Astrocyte of the spinal cord (primary cell): ENCODE measurements around the gene GFOD1.

Experiments
- DNase-seq: peaks from one replicate; pipeline ENCODE4 v3.0.0; 2011; ENCODE audit warnings: low read depth, low spot score
- H3K4me3 ChIP-seq: 2 replicates; pipeline ENCODE4 v1.5.1; 2011; ENCODE audit warnings: low read depth, mild to moderate bottlenecking, low read length, moderate library complexity
- in situ Hi-C: cut with HindIII; loops from 2 replicates; pipeline ENCODE4 v1.10.0; 2017; ENCODE audit warnings: low sequenced_read_pairs
- TF ChIP-seq, protein P1 (sequence below): IDR thresholded peaks from 2 replicates; pipeline ENCODE4 v1.5.1; 2012; ENCODE audit warnings: low read depth, mild to moderate bottlenecking, low read length, inconsistent platforms

Gene GFOD1

DNA sequence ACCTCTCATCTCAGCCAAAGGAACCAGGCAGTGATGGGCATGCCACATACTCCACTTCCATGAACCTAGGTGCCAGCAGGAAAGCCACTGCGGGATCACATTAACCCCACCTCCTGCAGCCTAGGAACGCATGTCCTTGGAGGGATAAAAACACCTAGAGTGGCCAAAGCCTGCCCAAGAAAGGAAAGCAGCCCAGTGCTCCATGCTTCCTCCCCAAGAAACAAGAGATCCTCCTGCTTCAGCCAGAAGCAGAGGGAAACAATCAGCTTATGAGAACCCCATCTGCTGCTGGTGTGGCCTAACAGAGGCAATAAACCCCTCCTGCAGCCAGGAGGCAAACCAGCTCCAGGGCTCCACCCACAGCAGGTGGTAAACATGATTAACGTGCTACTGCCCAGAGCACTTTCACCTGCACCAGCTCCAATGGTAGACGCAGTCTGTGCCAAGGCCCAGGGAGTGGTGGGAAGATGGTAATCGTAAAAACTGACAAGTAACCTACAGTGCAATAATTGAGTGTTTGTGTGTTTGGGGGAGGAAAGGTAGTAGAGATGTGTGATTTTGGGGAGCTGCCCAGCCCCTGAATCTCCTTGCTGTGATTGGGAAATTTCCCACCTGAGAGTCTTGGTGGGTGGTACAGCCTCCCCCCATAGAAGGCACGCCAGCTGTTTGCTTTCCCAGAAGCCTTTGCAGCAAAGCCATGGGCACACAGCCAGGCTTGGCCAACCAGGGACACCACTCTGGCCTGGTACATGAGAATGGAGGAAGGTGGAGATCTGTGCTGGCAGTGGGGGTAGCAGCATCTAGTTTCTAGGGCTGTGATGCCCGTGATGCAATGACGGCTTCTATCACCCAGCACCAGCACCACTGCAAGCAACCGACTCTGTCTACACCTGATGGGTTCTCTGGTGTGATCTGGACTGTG, 108.5 kb downstream of the GFOD1 start:
- in situ Hi-C loops = no loop called here
- no peak overlapping the region for H3K4me3 ChIP-seq
- TF ChIP-seq, protein P1, sequence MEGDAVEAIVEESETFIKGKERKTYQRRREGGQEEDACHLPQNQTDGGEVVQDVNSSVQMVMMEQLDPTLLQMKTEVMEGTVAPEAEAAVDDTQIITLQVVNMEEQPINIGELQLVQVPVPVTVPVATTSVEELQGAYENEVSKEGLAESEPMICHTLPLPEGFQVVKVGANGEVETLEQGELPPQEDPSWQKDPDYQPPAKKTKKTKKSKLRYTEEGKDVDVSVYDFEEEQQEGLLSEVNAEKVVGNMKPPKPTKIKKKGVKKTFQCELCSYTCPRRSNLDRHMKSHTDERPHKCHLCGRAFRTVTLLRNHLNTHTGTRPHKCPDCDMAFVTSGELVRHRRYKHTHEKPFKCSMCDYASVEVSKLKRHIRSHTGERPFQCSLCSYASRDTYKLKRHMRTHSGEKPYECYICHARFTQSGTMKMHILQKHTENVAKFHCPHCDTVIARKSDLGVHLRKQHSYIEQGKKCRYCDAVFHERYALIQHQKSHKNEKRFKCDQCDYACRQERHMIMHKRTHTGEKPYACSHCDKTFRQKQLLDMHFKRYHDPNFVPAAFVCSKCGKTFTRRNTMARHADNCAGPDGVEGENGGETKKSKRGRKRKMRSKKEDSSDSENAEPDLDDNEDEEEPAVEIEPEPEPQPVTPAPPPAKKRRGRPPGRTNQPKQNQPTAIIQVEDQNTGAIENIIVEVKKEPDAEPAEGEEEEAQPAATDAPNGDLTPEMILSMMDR = no peak
- no peak for DNase-seq

DNA sequence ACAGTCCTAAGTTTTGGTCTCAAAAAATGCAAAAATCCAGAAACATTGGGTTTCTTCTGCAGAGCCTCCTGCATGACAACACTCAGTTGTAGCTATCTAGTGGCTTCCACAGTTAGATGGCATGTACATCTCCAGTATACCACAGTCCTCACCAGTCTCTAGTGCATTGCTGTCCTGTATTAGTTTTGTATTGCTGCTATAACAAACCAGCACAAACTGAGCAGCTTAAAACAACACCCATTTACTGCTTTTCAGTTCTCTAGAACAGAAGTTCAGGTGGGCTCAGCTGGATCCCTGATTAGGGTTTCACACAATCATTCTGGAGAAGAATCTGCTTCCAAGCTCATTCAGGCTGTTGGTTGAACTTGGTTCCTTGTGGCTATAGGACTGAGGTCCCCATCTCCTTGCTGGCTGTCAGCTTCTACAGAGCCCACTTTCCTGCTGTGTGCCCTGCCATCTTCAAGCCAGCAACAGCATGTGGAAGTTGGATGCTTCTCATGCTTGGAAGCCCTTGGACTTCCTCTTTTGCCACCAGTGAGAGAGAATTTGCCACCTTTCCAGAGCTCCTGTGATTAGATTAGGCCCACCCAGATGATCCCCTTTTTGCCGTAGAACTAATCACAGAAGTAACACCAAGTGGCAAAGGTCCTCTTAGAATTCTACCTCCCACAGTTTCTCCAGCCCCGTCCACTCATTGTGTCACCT, 110.2 kb downstream of the GFOD1 start:
- H3K4me3 ChIP-seq = no peak overlapping the region
- in situ Hi-C loops = no loop called here
- TF ChIP-seq, protein P1 = no peak
- no peak for DNase-seq

DNA sequence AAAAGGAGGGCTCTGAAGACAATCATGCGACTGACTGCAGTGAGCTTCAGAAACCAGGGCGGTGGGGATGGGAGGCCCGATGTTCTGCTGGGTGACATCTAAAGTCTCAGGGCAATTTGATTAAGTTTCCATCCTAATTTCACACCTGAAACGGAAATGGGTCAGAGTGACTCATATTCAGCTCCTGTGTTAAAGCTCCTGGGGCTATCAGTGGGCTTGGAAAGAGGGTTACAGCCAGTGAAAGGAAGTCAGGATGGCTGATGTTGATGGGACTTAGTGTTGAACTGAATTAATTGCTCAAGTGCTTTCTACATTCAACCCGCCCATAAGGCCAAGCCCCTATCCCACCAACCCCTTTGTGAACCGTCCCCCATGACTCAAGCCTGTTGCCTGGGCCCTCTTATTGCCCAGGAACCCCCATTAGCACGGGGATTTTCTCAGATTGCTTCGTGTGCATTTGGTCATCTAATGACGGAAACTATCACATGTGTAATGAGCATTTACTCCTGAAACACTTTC, 112.0 kb downstream of the GFOD1 start:
- no peak overlapping the region for H3K4me3 ChIP-seq
- TF ChIP-seq, protein P1 = no peak
- DNase-seq = no peak
- in situ Hi-C loops = no loop called here

DNA sequence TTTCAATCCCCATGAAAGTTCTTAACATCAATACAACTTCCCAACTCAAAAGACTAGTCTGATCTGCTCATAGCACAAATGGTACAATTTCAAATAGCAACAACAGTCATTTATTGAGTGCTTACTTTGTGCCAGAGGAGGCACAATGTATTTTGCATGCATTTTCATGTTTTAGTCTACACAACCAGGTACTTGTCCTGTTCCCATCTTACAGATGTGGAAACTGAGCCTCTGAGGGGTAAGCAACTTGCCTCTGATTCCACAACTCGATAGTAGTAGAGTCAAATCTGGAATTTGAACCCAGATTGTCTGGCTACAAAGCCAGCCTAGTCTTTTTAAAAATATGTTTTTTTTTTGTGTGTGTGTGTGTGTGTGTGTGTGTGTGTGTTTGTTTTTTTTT, 113.5 kb downstream of the GFOD1 start:
- DNase-seq = no peak
- no peak overlapping the region for H3K4me3 ChIP-seq
- in situ Hi-C loops = no loop called here
- TF ChIP-seq, protein P1 = no peak

DNA sequence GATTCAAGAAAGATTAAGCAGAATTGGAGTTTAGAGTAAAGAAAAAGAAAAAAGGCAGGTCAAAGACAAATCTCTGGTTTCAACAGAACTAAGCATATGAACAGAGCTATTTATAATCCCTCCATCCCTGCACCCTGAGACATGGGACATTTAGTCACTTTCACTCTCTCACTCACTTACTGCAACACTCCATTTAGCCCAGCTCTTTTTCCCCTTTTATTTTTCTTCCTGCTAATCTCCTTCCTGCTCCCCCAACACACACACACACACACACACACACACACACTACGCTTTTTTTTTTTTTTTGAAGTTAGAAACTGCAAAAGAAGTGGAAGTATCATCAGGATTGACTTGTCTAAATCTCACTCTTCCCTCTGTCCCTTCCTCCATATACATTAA, 113.9 kb downstream of the GFOD1 start:
- TF ChIP-seq, protein P1 = no peak
- DNase-seq = no peak
- in situ Hi-C loops = no loop called here
- H3K4me3 ChIP-seq = no peak overlapping the region

DNA sequence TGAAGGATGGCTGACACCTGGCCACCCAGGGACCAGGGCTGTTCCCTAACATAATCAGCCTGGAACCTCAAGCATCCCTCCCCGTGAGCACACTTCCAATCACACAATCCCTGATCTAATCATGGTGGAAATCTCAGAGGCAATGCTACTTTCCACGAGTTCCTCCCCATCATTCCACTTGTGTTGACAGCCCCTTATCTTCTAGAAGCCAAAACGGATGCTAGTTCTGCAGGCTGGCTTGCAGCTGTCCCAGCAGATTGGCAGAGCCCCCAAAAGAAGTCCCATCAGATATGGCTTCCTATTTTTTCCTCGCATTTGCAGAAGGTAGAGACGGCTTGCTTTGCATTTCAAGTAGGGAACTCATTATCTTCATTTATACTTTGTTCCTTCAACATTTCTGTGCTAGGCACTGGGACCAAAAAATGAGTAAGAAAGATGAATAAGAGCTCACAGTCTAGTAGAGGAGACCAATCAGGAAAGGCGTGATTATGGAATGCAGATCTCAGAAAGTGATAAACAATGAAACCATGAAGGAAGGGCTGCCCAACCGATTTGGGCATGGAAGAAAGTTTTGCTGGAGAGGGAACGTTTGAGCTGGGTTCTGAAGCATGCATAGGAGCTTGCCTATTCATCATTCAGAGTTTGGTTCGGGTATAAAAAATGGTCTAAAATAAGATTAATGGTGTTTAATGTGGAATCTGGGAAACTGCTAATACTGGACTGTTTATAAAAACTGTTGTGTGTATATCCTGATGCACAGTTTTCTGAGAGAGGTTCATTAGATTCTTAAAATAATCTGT, 114.5 kb downstream of the GFOD1 start:
- TF ChIP-seq, protein P1 = no peak
- no peak overlapping the region for H3K4me3 ChIP-seq
- in situ Hi-C loops = no loop called here
- no peak for DNase-seq
